PC-9 (cell line): Measurements from ENCODE around the gene UST.

Experiments
- CTCF ChIP-seq: fragments of 200-600 bp; sonication (generic); conservative IDR thresholded peaks from 2 replicates; pipeline ENCODE4 v1.6.1; 2017; ENCODE audit warnings: mixed run types, antibody characterized with exemption, mild to moderate bottlenecking, moderate library complexity
- EZH2 ChIP-seq: fragments of 200-600 bp; sonication (generic); IDR thresholded peaks from 2 replicates; pipeline ENCODE4 v1.8.0; 2017; ENCODE audit warnings: antibody characterized with exemption, low read depth

GRCh38 chr6:149060300-149060984, 313.6 kb downstream of the UST start:
- no peak for TF ChIP-seq CTCF
- TF ChIP-seq EZH2: no peak
